ENCODE results near the gene MYO7B.

DNA sequence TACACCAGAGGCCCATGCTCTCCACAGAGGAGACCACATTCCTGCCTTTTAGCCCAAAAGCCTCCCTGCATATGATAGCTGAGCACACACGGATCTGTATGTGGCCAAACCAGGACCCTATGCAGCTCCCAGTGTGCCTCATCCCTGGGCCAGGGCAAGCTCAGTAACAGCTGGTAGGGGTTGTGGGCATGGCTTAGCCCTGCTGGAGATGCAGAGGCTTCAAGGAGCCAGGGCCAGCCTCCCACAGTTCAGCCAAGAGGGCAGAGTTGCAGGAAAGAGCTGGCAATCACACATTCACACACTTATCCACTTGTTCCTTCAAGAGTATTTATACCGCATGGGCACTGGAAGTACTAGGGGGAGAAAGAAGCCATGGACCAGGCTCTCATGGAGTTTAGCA is 141.4 kb downstream of the MYO7B start:
- TF ChIP-seq, protein P1, sequence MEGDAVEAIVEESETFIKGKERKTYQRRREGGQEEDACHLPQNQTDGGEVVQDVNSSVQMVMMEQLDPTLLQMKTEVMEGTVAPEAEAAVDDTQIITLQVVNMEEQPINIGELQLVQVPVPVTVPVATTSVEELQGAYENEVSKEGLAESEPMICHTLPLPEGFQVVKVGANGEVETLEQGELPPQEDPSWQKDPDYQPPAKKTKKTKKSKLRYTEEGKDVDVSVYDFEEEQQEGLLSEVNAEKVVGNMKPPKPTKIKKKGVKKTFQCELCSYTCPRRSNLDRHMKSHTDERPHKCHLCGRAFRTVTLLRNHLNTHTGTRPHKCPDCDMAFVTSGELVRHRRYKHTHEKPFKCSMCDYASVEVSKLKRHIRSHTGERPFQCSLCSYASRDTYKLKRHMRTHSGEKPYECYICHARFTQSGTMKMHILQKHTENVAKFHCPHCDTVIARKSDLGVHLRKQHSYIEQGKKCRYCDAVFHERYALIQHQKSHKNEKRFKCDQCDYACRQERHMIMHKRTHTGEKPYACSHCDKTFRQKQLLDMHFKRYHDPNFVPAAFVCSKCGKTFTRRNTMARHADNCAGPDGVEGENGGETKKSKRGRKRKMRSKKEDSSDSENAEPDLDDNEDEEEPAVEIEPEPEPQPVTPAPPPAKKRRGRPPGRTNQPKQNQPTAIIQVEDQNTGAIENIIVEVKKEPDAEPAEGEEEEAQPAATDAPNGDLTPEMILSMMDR (conservative IDR thresholded peaks at IDR 0.05 in 1 of 2, IDR thresholded peaks at IDR 0.05 in 1 of 2; ENCODE audit: low read depth in 1 of 2, low read length in 2 of 2), result no peak
- no peak for TF ChIP-seq EZH2 (IDR thresholded peaks at IDR 0.05; ENCODE audit: low read length, missing control alignments)
